Trophoblast cell (in vitro differentiated cells and primary cell): ENCODE data around the gene DAPK3.

ENCODE experiments used
- DNase-seq, 2 donors: peaks; one replicate each; pipeline ENCODE4 v3.0.0-alpha.2; 2016
- H2AFZ ChIP-seq: 2 replicates; pipeline ENCODE4 v1.6.1; 2013; ENCODE audit warnings: low read length, moderate library complexity, mild to moderate bottlenecking; ENCODE audit not compliant: insufficient read depth, poor library complexity
- H2AK5ac ChIP-seq: 2 replicates; pipeline ENCODE4 v1.6.1; 2013; ENCODE audit warnings: mild to moderate bottlenecking, low read length
- H2BK120ac ChIP-seq: 2 replicates; pipeline ENCODE4 v1.6.1; 2013; ENCODE audit warnings: low read length, mild to moderate bottlenecking, moderate library complexity; ENCODE audit not compliant: insufficient read depth, poor library complexity
- H2BK12ac ChIP-seq: 2 replicates; pipeline ENCODE4 v1.6.1; 2013; ENCODE audit warnings: mild to moderate bottlenecking, low read length, moderate library complexity
- H2BK5ac ChIP-seq: 2 replicates; pipeline ENCODE4 v1.6.1; 2013; ENCODE audit warnings: low read length, low read depth, moderate library complexity, mild to moderate bottlenecking; ENCODE audit not compliant: poor library complexity
- H3K14ac ChIP-seq: 2 replicates; pipeline ENCODE4 v1.6.1; 2013; ENCODE audit warnings: mild to moderate bottlenecking, low read length
- H3K18ac ChIP-seq: 2 replicates; pipeline ENCODE4 v1.6.1; 2013; ENCODE audit warnings: mild to moderate bottlenecking, low read length
- H3K23ac ChIP-seq: 2 replicates; pipeline ENCODE4 v1.6.1; 2013; ENCODE audit warnings: low read length
- H3K27ac ChIP-seq: 2 replicates; pipeline ENCODE4 v1.5.1; 2013; ENCODE audit warnings: low read depth, mild to moderate bottlenecking, inconsistent platforms, low read length, moderate library complexity
- H3K27me3 ChIP-seq: 2 replicates; pipeline ENCODE4 v1.6.1; 2013; ENCODE audit warnings: inconsistent platforms, mild to moderate bottlenecking, low read length, moderate library complexity; ENCODE audit not compliant: insufficient read depth
- H3K36me3 ChIP-seq, 2 experiments: 1 replicate in 1 of 2; 2 replicates in 1 of 2; pipeline ENCODE4 v1.6.1; 2013; ENCODE audit warnings: low read length in 2 of 2, mild to moderate bottlenecking in 2 of 2, moderate library complexity in 1 of 2; ENCODE audit not compliant: insufficient read depth in 2 of 2, control insufficient read depth in 1 of 2
- H3K4ac ChIP-seq: 2 replicates; pipeline ENCODE4 v1.6.1; 2013; ENCODE audit warnings: low read depth, mild to moderate bottlenecking, low read length, moderate library complexity
- H3K4me1 ChIP-seq, 2 experiments: 1 replicate in 1 of 2; 2 replicates in 1 of 2; pipeline ENCODE4 v1.6.1; 2013; ENCODE audit warnings: low read length in 2 of 2, mild to moderate bottlenecking in 2 of 2, moderate library complexity in 1 of 2; ENCODE audit not compliant: insufficient read depth in 2 of 2, control insufficient read depth in 1 of 2
- H3K4me2 ChIP-seq: 2 replicates; pipeline ENCODE4 v1.6.1; 2013; ENCODE audit warnings: inconsistent platforms, mild to moderate bottlenecking, low read length, moderate library complexity
- H3K4me3 ChIP-seq: 2 replicates; pipeline ENCODE4 v1.5.1; 2013; ENCODE audit warnings: mild to moderate bottlenecking, low read depth, low read length, inconsistent platforms
- H3K79me1 ChIP-seq: one replicate; pipeline ENCODE4 v1.6.1; 2013; ENCODE audit warnings: low read length
- H3K79me2 ChIP-seq: 2 replicates; pipeline ENCODE4 v1.6.1; 2013; ENCODE audit warnings: low read length, mild to moderate bottlenecking; ENCODE audit not compliant: control insufficient read depth, insufficient read depth, poor library complexity
- H3K9ac ChIP-seq: 2 replicates; pipeline ENCODE4 v1.6.1; 2013; ENCODE audit warnings: mild to moderate bottlenecking, low read length
- H3K9me3 ChIP-seq: 2 replicates; pipeline ENCODE4 v1.6.1; 2013; ENCODE audit warnings: low read depth, mild to moderate bottlenecking, control low read depth, inconsistent platforms, low read length; ENCODE audit not compliant: insufficient read depth
- H4K12ac ChIP-seq: 2 replicates; pipeline ENCODE4 v1.6.1; 2013; ENCODE audit warnings: low read depth, mild to moderate bottlenecking, low read length, moderate library complexity
- H4K8ac ChIP-seq: 2 replicates; pipeline ENCODE4 v1.6.1; 2013; ENCODE audit warnings: low read depth, mild to moderate bottlenecking, low read length, moderate library complexity
- H4K91ac ChIP-seq: one replicate; pipeline ENCODE4 v1.6.1; 2013; ENCODE audit warnings: low read depth, mild to moderate bottlenecking, low read length, moderate library complexity
- WGBS: extraction: QIAGEN DNeasy Blood & Tissue Kit; methylation state at CpG from one replicate; pipeline ENCODE4 v1.1.7; 2013; ENCODE audit warnings: missing lambda C conversion rate; ENCODE audit not compliant: insufficient read length, insufficient coverage; ENCODE audit errors: extremely low coverage; 5-methylcytosine and 5-hydroxymethylcytosine counted together

The DAPK3 gene

GRCh38 chr19:3990815-3991117 lies 19.9 kb upstream of the DAPK3 start:
- Histone ChIP-seq H2BK12ac (no peak overlapping the region), H3K14ac (no peak overlapping the region), H2BK120ac (no peak overlapping the region), H3K23ac (no peak overlapping the region), H3K9me3 (no peaks in the 10 kb centered on the region), H3K4me3 (no peak overlapping the region), H3K9ac (no peak overlapping the region), H3K36me3 (no peaks in the 10 kb centered on the region), H3K4me1 (peaks cover 5 to 8% of the 10 kb centered on the region in 2 experiments), H2AFZ (no peak overlapping the region), H4K8ac (no peak overlapping the region), H3K27ac (no peak overlapping the region), H3K18ac (no peak overlapping the region), H2AK5ac (no peak overlapping the region), H3K4ac (no peak overlapping the region), H3K4me2 (no peak overlapping the region), H4K91ac (no peak overlapping the region), H2BK5ac (no peak overlapping the region), H3K79me1 (no peaks in the 10 kb centered on the region), H4K12ac (no peak overlapping the region), H3K27me3 (no peaks in the 10 kb centered on the region), H3K79me2 (no peaks in the 10 kb centered on the region)
- DNase-seq: no peak
- WGBS: no CpG with 5 or more reads among the region's 3 CpGs

DNA sequence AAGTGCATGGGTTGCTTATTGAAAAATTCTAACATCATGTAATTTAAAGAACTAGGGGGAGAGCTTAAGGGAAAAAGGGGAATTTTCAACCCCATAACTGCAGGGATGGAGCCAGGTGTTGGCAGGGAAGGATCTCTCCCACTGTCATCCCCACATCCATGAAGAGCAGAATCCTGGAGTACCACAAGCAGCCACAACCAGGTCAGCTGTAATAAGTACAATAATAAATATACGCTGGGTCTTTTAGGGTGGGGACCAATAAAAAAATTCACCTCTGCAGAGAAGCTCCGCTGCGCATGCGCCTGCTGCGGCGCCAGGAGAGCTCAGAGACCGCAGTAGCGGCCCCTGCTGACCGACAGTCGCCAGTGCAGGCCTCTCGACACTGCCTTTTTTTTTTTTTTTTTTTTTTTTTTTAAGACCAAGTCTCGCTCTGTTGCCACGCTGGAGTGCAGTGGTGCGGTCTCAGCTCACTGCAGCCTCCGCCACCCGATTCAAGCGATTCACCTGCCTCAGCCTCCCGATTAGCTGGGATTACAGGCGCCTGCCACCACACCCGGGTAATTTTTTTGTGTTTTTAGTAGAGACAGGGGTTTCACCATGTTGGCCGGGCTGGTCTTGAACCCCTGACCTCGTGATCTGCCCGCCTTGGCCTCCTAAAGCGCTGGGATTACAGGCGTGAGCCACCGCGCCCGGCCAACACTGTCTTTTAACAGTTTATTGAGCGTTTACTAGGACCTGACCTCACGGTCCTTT lies 16.9 kb upstream of the DAPK3 start:
- peak overlapping the region; percentile 51 for H4K12ac ChIP-seq
- no peak overlapping the region for H3K9ac ChIP-seq
- H4K8ac ChIP-seq: peak overlapping the region; percentile 43
- peak overlapping the region; percentile 56 for H3K4me2 ChIP-seq
- no peak overlapping the region for H3K4ac ChIP-seq
- no peak overlapping the region for H3K14ac ChIP-seq
- no peak overlapping the region for H3K4me3 ChIP-seq
- no peaks in the 10 kb centered on the region for H3K27me3 ChIP-seq
- no peak overlapping the region for H2BK12ac ChIP-seq
- H3K23ac ChIP-seq: no peak overlapping the region
- WGBS: no CpG with 5 or more reads among the region's 30 CpGs
- peaks cover 15 to 16% of the 10 kb centered on the region in 2 experiments for H3K36me3 ChIP-seq
- H3K4me1 ChIP-seq: peaks cover 11 to 20% of the 10 kb centered on the region in 2 experiments
- peaks cover 7% of the 10 kb centered on the region for H3K79me1 ChIP-seq
- H2BK120ac ChIP-seq: no peak overlapping the region
- H2AK5ac ChIP-seq: peak overlapping the region; percentile 18
- H4K91ac ChIP-seq: peak overlapping the region; percentile 32
- H3K27ac ChIP-seq: no peak overlapping the region
- H2AFZ ChIP-seq: peak overlapping the region; percentile 28
- peaks cover 24% of the 10 kb centered on the region for H3K79me2 ChIP-seq
- no peak overlapping the region for H2BK5ac ChIP-seq
- peaks cover 5% of the 10 kb centered on the region for H3K9me3 ChIP-seq
- no peak overlapping the region for H3K18ac ChIP-seq
- DNase-seq: peak; percentile 81 to 95

- Histone ChIP-seq H4K91ac (no peak overlapping the region), H3K18ac (no peak overlapping the region), H2AFZ (peak overlapping the region; percentile 17), H3K27ac (no peak overlapping the region), H2BK12ac (no peak overlapping the region), H3K14ac (no peak overlapping the region), H3K23ac (no peak overlapping the region), H3K9ac (no peak overlapping the region), H3K79me1 (peaks cover 7% of the 10 kb centered on the region), H4K12ac (no peak overlapping the region), H3K79me2 (peaks cover 32% of the 10 kb centered on the region), H4K8ac (no peak overlapping the region), H3K4me1 (peaks cover 11 to 20% of the 10 kb centered on the region in 2 experiments), H3K27me3 (no peaks in the 10 kb centered on the region), H3K4ac (no peak overlapping the region), H2BK5ac (no peak overlapping the region), H3K9me3 (peaks cover 5% of the 10 kb centered on the region), H3K4me3 (no peak overlapping the region), H2AK5ac (no peak overlapping the region), H2BK120ac (no peak overlapping the region), H3K4me2 (peak overlapping the region; percentile 42), H3K36me3 (peaks cover 29% of the 10 kb centered on the region in 2 experiments)
- DNase-seq: peak; percentile 71 to 87
- WGBS: no CpG with 5 or more reads among the region's 21 CpGs
Observed at GRCh38 chr19:3986260-3987041, 15.6 kb upstream of the DAPK3 start.

DNA sequence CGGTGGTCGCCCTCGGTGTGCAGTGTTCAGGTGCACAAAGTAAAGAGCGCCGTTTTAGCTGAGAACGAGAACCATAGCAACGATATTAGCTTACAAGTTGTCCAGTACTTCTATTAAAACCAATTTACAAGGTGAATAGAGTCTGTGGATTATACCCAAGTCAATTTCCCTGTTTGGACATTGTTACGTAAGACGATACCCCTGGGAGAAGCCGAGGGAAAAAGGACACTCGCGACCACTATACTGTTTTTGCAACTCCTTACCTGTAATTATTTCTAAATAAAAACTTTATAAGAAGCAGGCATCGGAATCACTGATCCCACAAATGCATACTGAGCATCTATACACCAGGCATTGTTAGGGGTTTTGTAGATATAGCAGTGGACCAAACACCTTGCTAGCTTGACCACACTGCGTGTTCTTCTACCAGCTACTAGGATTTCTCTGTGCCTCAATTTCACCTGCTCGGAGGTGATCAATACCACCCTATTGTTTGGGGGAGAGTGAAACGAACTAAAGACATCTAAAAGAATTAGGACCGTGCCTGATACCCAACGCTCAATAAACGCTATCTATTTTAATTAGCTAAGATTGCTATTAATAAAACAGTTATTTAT lies 14.9 kb upstream of the DAPK3 start:
- no peak overlapping the region for H2BK5ac ChIP-seq
- H4K91ac ChIP-seq: no peak overlapping the region
- no peak overlapping the region for H4K12ac ChIP-seq
- H3K27ac ChIP-seq: no peak overlapping the region
- WGBS: no CpG with 5 or more reads among the region's 19 CpGs
- no peak overlapping the region for H2AK5ac ChIP-seq
- DNase-seq: no peak
- H2BK12ac ChIP-seq: no peak overlapping the region
- H3K18ac ChIP-seq: no peak overlapping the region
- peak overlapping the region; percentile 78 for H3K4me2 ChIP-seq
- peaks cover 7% of the 10 kb centered on the region for H3K79me1 ChIP-seq
- H3K4me3 ChIP-seq: no peak overlapping the region
- no peak overlapping the region for H2BK120ac ChIP-seq
- no peak overlapping the region for H3K14ac ChIP-seq
- H3K4ac ChIP-seq: no peak overlapping the region
- peaks cover 36% of the 10 kb centered on the region in 2 experiments for H3K36me3 ChIP-seq
- H3K27me3 ChIP-seq: no peaks in the 10 kb centered on the region
- no peak overlapping the region for H3K23ac ChIP-seq
- no peak overlapping the region for H2AFZ ChIP-seq
- no peak overlapping the region for H4K8ac ChIP-seq
- H3K4me1 ChIP-seq: peaks cover 11 to 20% of the 10 kb centered on the region in 2 experiments
- peaks cover 5% of the 10 kb centered on the region for H3K9me3 ChIP-seq
- peaks cover 32% of the 10 kb centered on the region for H3K79me2 ChIP-seq
- no peak overlapping the region for H3K9ac ChIP-seq
